Measurements from ENCODE around the gene IL22.

- TF ChIP-seq, protein P1, sequence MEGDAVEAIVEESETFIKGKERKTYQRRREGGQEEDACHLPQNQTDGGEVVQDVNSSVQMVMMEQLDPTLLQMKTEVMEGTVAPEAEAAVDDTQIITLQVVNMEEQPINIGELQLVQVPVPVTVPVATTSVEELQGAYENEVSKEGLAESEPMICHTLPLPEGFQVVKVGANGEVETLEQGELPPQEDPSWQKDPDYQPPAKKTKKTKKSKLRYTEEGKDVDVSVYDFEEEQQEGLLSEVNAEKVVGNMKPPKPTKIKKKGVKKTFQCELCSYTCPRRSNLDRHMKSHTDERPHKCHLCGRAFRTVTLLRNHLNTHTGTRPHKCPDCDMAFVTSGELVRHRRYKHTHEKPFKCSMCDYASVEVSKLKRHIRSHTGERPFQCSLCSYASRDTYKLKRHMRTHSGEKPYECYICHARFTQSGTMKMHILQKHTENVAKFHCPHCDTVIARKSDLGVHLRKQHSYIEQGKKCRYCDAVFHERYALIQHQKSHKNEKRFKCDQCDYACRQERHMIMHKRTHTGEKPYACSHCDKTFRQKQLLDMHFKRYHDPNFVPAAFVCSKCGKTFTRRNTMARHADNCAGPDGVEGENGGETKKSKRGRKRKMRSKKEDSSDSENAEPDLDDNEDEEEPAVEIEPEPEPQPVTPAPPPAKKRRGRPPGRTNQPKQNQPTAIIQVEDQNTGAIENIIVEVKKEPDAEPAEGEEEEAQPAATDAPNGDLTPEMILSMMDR (conservative IDR thresholded peaks at IDR 0.05 in 1 of 2, IDR thresholded peaks at IDR 0.05 in 1 of 2; ENCODE audit: low read depth in 1 of 2, low read length in 2 of 2): no peak
- no peak for TF ChIP-seq EZH2 (IDR thresholded peaks at IDR 0.05; ENCODE audit: low read length, missing control alignments)
Observed at GRCh38 chr12:68268967-68269366, 15.6 kb upstream of the IL22 start.
